Neural cell (in vitro differentiated cells): ENCODE data around the gene PRRT1B. TPM values are rescaled to one million over a fixed set of nuclear protein-coding genes. Genes with fewer than 3 reads are reported as not detected.

Source experiments
- H2AFZ ChIP-seq: fragments of 200-600, 300-800 bp; sonication (generic), shearing (Covaris generic); 2 replicates; pipeline ENCODE4 v1.6.0; 2014; ENCODE audit warnings: low read depth, mild to moderate bottlenecking, antibody characterized with exemption, low read length, moderate library complexity
- H3F3A ChIP-seq: fragments of 200-600 bp; shearing (Covaris generic); 2 replicates; pipeline ENCODE4 v1.6.1; 2016; ENCODE audit warnings: mild to moderate bottlenecking, moderate library complexity, mixed read lengths, antibody characterized with exemption, low read length; ENCODE audit not compliant: insufficient read depth, poor library complexity, severe bottlenecking
- H3K27ac ChIP-seq: fragments of 200-600, 300-800 bp; sonication (generic), shearing (Covaris generic); 2 replicates; pipeline ENCODE4 v1.5.1; 2014; ENCODE audit warnings: mild to moderate bottlenecking, low read length, moderate library complexity
- H3K27me3 ChIP-seq: fragments of 300-800, 200-600 bp; sonication (generic), shearing (Covaris generic); 2 replicates; pipeline ENCODE4 v1.6.0; 2014; ENCODE audit warnings: mild to moderate bottlenecking, low read depth, low read length, moderate library complexity; ENCODE audit not compliant: insufficient read depth
- H3K36me3 ChIP-seq: fragments of 300-800, 200-600 bp; sonication (generic), shearing (Covaris generic); 2 replicates; pipeline ENCODE4 v1.5.1; 2014; ENCODE audit warnings: mild to moderate bottlenecking, antibody characterized with exemption, low read length, moderate library complexity; ENCODE audit not compliant: insufficient read depth
- H3K4me2 ChIP-seq: fragments of 300-800, 200-600 bp; sonication (generic), shearing (Covaris generic); 2 replicates; pipeline ENCODE4 v1.6.0; 2014; ENCODE audit warnings: mild to moderate bottlenecking, low read length
- H3K4me3 ChIP-seq: fragments of 300-800, 200-600 bp; sonication (generic), shearing (Covaris generic); 2 replicates; pipeline ENCODE4 v1.5.1; 2014; ENCODE audit warnings: mild to moderate bottlenecking, low read length, moderate library complexity
- H3K79me2 ChIP-seq: fragments of 200-600 bp; shearing (Covaris generic); replicated peaks from 2 replicates; pipeline ENCODE4 v1.6.0; 2014; ENCODE audit warnings: mild to moderate bottlenecking, low read length, moderate library complexity; ENCODE audit not compliant: insufficient read depth
- H3K9ac ChIP-seq: fragments of 300-800, 200-600 bp; sonication (generic), shearing (Covaris generic); 2 replicates; pipeline ENCODE4 v1.6.1; 2016; ENCODE audit warnings: mild to moderate bottlenecking, low read length, mixed read lengths
- H3K9me2 ChIP-seq: fragments of 200-600 bp; shearing (Covaris generic); 2 replicates; pipeline ENCODE4 v1.6.1; 2016; ENCODE audit warnings: mild to moderate bottlenecking, low read length, mixed read lengths; ENCODE audit not compliant: insufficient read depth
- H3K9me3 ChIP-seq: fragments of 200-600, 300-800 bp; sonication (generic), shearing (Covaris generic); 2 replicates; pipeline ENCODE4 v1.6.1; 2016; ENCODE audit warnings: mild to moderate bottlenecking, mixed run types, low read length, moderate library complexity, mixed read lengths
- H4K20me1 ChIP-seq: fragments of 200-600 bp; shearing (Covaris generic); 2 replicates; pipeline ENCODE4 v1.6.1; 2016; ENCODE audit warnings: mild to moderate bottlenecking, mixed run types; ENCODE audit not compliant: insufficient read depth
- EP300 ChIP-seq: fragments of 450-650 bp; conservative IDR thresholded peaks from 2 replicates; pipeline ENCODE4 v1.6.1; 2014; ENCODE audit warnings: antibody characterized with exemption, mild to moderate bottlenecking, moderate library complexity; ENCODE audit not compliant: poor library complexity, severe bottlenecking
- EZH2 ChIP-seq: fragments of 200-600, 300-800 bp; shearing (Covaris generic), sonication (generic); IDR thresholded peaks from 2 replicates; pipeline ENCODE4 v1.6.1; 2014; ENCODE audit warnings: antibody characterized with exemption, low read length, borderline replicate concordance, mild to moderate bottlenecking; ENCODE audit not compliant: insufficient read depth, poor library complexity, severe bottlenecking
- MXI1 ChIP-seq: fragments of 450-650 bp; conservative IDR thresholded peaks from 2 replicates; pipeline ENCODE4 v1.6.1; 2014; ENCODE audit warnings: antibody characterized with exemption, mild to moderate bottlenecking; ENCODE audit not compliant: poor library complexity, severe bottlenecking
- POLR2AphosphoS5 ChIP-seq: IDR thresholded peaks from 2 replicates; pipeline ENCODE4 v1.6.1; 2012
- RAD21 ChIP-seq: fragments of 450-650 bp; conservative IDR thresholded peaks from 2 replicates; pipeline ENCODE4 v1.6.1; 2014; ENCODE audit warnings: antibody characterized with exemption, mild to moderate bottlenecking, moderate library complexity
- REST ChIP-seq: IDR thresholded peaks from 2 replicates; pipeline ENCODE4 v1.6.1; 2012; ENCODE audit warnings: borderline replicate concordance
- SMC3 ChIP-seq: fragments of 450-650 bp; conservative IDR thresholded peaks from 2 replicates; pipeline ENCODE4 v1.6.1; 2014; ENCODE audit warnings: antibody characterized with exemption, mild to moderate bottlenecking, moderate library complexity; ENCODE audit not compliant: poor library complexity
- TAF1 ChIP-seq: IDR thresholded peaks from 2 replicates; pipeline ENCODE4 v1.6.1; 2012; ENCODE audit warnings: low read depth
- polyA plus RNA-seq: library from polyadenylated mRNA; depleted of rRNA; stranded (reverse); fragments of >200 nt; gene quantifications from 2 replicates; pipeline ENCODE4 v1.2.3, GENCODE V29; 2014
- TF ChIP-seq, protein P1 (sequence below): fragments of 450-650 bp; IDR thresholded peaks from 2 replicates; pipeline ENCODE4 v1.5.1; 2014; ENCODE audit warnings: antibody characterized with exemption, mild to moderate bottlenecking, moderate library complexity; ENCODE audit not compliant: poor library complexity, severe bottlenecking

Gene PRRT1B
- polyA plus RNA-seq, 1 donor from 2014 or later, result not detected

GRCh38 chr9:131575946-131576853, 30.9 kb downstream of the PRRT1B start:
- no peaks in the 10 kb centered on the region for H3K36me3 ChIP-seq
- no peaks in the 10 kb centered on the region for H3F3A ChIP-seq
- no peak overlapping the region for H3K27ac ChIP-seq
- H3K4me3 ChIP-seq, result no peak overlapping the region
- H4K20me1 ChIP-seq, result no peaks in the 10 kb centered on the region
- no peaks in the 10 kb centered on the region for H3K9me2 ChIP-seq
- no peak for TF ChIP-seq POLR2AphosphoS5
- no peaks in the 10 kb centered on the region for H3K27me3 ChIP-seq
- no peak overlapping the region for H2AFZ ChIP-seq
- H3K9me3 ChIP-seq, result no peaks in the 10 kb centered on the region
- H3K79me2 ChIP-seq, result no peaks in the 10 kb centered on the region
- no peak overlapping the region for H3K4me2 ChIP-seq
- no peak overlapping the region for H3K9ac ChIP-seq

GRCh38 chr9:131577005-131578000, 32.0 kb downstream of the PRRT1B start:
- Histone ChIP-seq H3K9me2 (no peaks in the 10 kb centered on the region), H3K79me2 (no peaks in the 10 kb centered on the region), H4K20me1 (no peaks in the 10 kb centered on the region), H3K4me3 (no peak overlapping the region), H3K27ac (no peak overlapping the region), H2AFZ (no peak overlapping the region), H3K36me3 (no peaks in the 10 kb centered on the region), H3K9ac (no peak overlapping the region), H3F3A (no peaks in the 10 kb centered on the region), H3K27me3 (no peaks in the 10 kb centered on the region), H3K9me3 (no peaks in the 10 kb centered on the region), H3K4me2 (no peak overlapping the region)
- TF ChIP-seq TAF1, result no peak
- TF ChIP-seq RAD21, result no peak
- no peak for TF ChIP-seq SMC3

GRCh38 chr9:131578021-131578420, 32.7 kb downstream of the PRRT1B start:
- Histone ChIP-seq H4K20me1 (no peaks in the 10 kb centered on the region), H3K9ac (no peak overlapping the region), H3K79me2 (no peaks in the 10 kb centered on the region), H3F3A (no peaks in the 10 kb centered on the region), H3K9me3 (no peaks in the 10 kb centered on the region), H3K27me3 (no peaks in the 10 kb centered on the region), H3K36me3 (no peaks in the 10 kb centered on the region), H3K4me2 (no peak overlapping the region), H3K27ac (no peak overlapping the region), H3K4me3 (no peak overlapping the region), H3K9me2 (no peaks in the 10 kb centered on the region), H2AFZ (no peak overlapping the region)
- TF ChIP-seq, protein P1, sequence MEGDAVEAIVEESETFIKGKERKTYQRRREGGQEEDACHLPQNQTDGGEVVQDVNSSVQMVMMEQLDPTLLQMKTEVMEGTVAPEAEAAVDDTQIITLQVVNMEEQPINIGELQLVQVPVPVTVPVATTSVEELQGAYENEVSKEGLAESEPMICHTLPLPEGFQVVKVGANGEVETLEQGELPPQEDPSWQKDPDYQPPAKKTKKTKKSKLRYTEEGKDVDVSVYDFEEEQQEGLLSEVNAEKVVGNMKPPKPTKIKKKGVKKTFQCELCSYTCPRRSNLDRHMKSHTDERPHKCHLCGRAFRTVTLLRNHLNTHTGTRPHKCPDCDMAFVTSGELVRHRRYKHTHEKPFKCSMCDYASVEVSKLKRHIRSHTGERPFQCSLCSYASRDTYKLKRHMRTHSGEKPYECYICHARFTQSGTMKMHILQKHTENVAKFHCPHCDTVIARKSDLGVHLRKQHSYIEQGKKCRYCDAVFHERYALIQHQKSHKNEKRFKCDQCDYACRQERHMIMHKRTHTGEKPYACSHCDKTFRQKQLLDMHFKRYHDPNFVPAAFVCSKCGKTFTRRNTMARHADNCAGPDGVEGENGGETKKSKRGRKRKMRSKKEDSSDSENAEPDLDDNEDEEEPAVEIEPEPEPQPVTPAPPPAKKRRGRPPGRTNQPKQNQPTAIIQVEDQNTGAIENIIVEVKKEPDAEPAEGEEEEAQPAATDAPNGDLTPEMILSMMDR, result no peak
- TF ChIP-seq RAD21 (no peak), EZH2 (no peak), MXI1 (no peak), POLR2AphosphoS5 (no peak), EP300 (no peak), SMC3 (no peak), REST (no peak), TAF1 (no peak)
